HG03045 (cell line): Measurements from ENCODE around the gene CHL1.

Experiments
- ATAC-seq: cut with Tn5 transposase; IDR thresholded peaks from one replicate; pipeline ENCODE4 v1.9.1; 2021; ENCODE audit warnings: mild to moderate bottlenecking, moderate library complexity; ENCODE audit not compliant: unreplicated experiment

CHL1 gene

GRCh38 chr3:279325-279724, 82.8 kb downstream of the CHL1 start:
- no peak for ATAC-seq

GRCh38 chr3:280681-281080, 84.1 kb downstream of the CHL1 start:
- ATAC-seq = no peak

GRCh38 chr3:284322-284721, 87.8 kb downstream of the CHL1 start:
- no peak for ATAC-seq

GRCh38 chr3:288417-288816, 91.9 kb downstream of the CHL1 start:
- no peak for ATAC-seq

- ATAC-seq = no peak
These were observed 94.5 kb downstream of the CHL1 start for GRCh38 chr3:291028-291427.

GRCh38 chr3:291646-292436, 95.3 kb downstream of the CHL1 start:
- no peak for ATAC-seq

- ATAC-seq = no peak
These were observed 97.5 kb downstream of the CHL1 start for GRCh38 chr3:294096-294495.

- no peak for ATAC-seq
These were observed 98.0 kb downstream of the CHL1 start for GRCh38 chr3:294581-294980.

GRCh38 chr3:295166-295565, 98.6 kb downstream of the CHL1 start:
- ATAC-seq = no peak

- ATAC-seq = no peak
These were observed 101.0 kb downstream of the CHL1 start for GRCh38 chr3:297585-297984.

GRCh38 chr3:299590-300301, 103.2 kb downstream of the CHL1 start:
- no peak for ATAC-seq

GRCh38 chr3:307182-307581, 110.6 kb downstream of the CHL1 start:
- ATAC-seq = no peak

GRCh38 chr3:308597-309321, 112.2 kb downstream of the CHL1 start:
- peak; percentile 49 for ATAC-seq

- no peak for ATAC-seq
These were observed 115.7 kb downstream of the CHL1 start for GRCh38 chr3:312160-312733.

- no peak for ATAC-seq
These were observed 116.3 kb downstream of the CHL1 start for GRCh38 chr3:312911-313310.

GRCh38 chr3:317012-317411, 120.4 kb downstream of the CHL1 start:
- ATAC-seq = no peak

- ATAC-seq = no peak
These were observed 122.3 kb downstream of the CHL1 start for GRCh38 chr3:318903-319302.

GRCh38 chr3:324423-324822, 127.9 kb downstream of the CHL1 start:
- ATAC-seq = no peak

- no peak for ATAC-seq
These were observed 128.9 kb downstream of the CHL1 start for GRCh38 chr3:325495-325894.

- no peak for ATAC-seq
These were observed 134.0 kb downstream of the CHL1 start for GRCh38 chr3:330494-331115.

- no peak for ATAC-seq
These were observed 135.3 kb downstream of the CHL1 start for GRCh38 chr3:331881-332280.
